ENCODE measurements around the gene TACO1.

Gene TACO1

GRCh38 chr17:63624531-63624880 is 23.8 kb downstream of the TACO1 start:
- TF ChIP-seq CTCF (IDR thresholded peaks at IDR 0.05; ENCODE audit: insufficient read depth, low read depth, low read length, missing control alignments) = no peak
- H3K4me3 ChIP-seq (ENCODE audit: low read length) = no peak overlapping the region

GRCh38 chr17:63626551-63627180 is 26.0 kb downstream of the TACO1 start:
- peak; percentile 13 for DNase-seq (ENCODE audit: low read depth)

More at GRCh38 chr17:63624531-63624880, 23.8 kb downstream of the TACO1 start:
- no peak for DNase-seq (ENCODE audit: low read depth)

GRCh38 chr17:63629627-63630026 is 28.9 kb downstream of the TACO1 start:
- TF ChIP-seq CTCF (IDR thresholded peaks at IDR 0.05; ENCODE audit: insufficient read depth, low read depth, low read length, missing control alignments) = no peak
- no peak overlapping the region for H3K4me3 ChIP-seq (ENCODE audit: low read length)
- DNase-seq (ENCODE audit: low read depth) = peak; percentile 59

More at GRCh38 chr17:63626551-63627180, 26.0 kb downstream of the TACO1 start:
- no peak overlapping the region for H3K4me3 ChIP-seq (ENCODE audit: low read length)
- TF ChIP-seq CTCF (IDR thresholded peaks at IDR 0.05; ENCODE audit: insufficient read depth, low read depth, low read length, missing control alignments) = no peak

GRCh38 chr17:63631062-63631461 is 30.4 kb downstream of the TACO1 start:
- DNase-seq (ENCODE audit: low read depth) = no peak
- no peak for TF ChIP-seq CTCF (IDR thresholded peaks at IDR 0.05; ENCODE audit: insufficient read depth, low read depth, low read length, missing control alignments)
- H3K4me3 ChIP-seq (ENCODE audit: low read length) = no peak overlapping the region

GRCh38 chr17:63631626-63632025 is 30.9 kb downstream of the TACO1 start:
- no peak for TF ChIP-seq CTCF (IDR thresholded peaks at IDR 0.05; ENCODE audit: insufficient read depth, low read depth, low read length, missing control alignments)
- no peak overlapping the region for H3K4me3 ChIP-seq (ENCODE audit: low read length)
- no peak for DNase-seq (ENCODE audit: low read depth)

GRCh38 chr17:63633742-63634141 is 33.0 kb downstream of the TACO1 start:
- no peak overlapping the region for H3K4me3 ChIP-seq (ENCODE audit: low read length)
- TF ChIP-seq CTCF (IDR thresholded peaks at IDR 0.05; ENCODE audit: insufficient read depth, low read depth, low read length, missing control alignments) = no peak
- DNase-seq (ENCODE audit: low read depth) = no peak

GRCh38 chr17:63634163-63634562 is 33.5 kb downstream of the TACO1 start:
- no peak for DNase-seq (ENCODE audit: low read depth)
- no peak for TF ChIP-seq CTCF (IDR thresholded peaks at IDR 0.05; ENCODE audit: insufficient read depth, low read depth, low read length, missing control alignments)
- no peak overlapping the region for H3K4me3 ChIP-seq (ENCODE audit: low read length)
